Measurements from ENCODE around the gene CHRDL2.

DNA sequence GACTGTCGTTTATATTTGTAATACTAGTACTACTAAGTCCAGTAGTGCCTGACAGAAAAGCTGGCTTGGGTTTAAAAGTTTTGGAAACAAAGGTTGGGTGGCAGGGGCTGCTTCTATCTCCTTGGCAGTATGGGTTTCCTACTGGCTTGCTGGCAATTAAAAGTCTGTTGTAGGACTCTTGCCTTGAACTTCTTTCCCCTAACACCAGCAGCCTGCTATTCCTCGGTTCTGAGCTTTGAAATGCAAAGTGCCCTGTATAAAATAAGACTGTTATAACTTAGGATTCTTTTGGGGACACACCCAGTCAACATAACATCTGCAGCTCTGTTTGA, 18.7 kb upstream of the CHRDL2 start:
- TF ChIP-seq, protein P1, sequence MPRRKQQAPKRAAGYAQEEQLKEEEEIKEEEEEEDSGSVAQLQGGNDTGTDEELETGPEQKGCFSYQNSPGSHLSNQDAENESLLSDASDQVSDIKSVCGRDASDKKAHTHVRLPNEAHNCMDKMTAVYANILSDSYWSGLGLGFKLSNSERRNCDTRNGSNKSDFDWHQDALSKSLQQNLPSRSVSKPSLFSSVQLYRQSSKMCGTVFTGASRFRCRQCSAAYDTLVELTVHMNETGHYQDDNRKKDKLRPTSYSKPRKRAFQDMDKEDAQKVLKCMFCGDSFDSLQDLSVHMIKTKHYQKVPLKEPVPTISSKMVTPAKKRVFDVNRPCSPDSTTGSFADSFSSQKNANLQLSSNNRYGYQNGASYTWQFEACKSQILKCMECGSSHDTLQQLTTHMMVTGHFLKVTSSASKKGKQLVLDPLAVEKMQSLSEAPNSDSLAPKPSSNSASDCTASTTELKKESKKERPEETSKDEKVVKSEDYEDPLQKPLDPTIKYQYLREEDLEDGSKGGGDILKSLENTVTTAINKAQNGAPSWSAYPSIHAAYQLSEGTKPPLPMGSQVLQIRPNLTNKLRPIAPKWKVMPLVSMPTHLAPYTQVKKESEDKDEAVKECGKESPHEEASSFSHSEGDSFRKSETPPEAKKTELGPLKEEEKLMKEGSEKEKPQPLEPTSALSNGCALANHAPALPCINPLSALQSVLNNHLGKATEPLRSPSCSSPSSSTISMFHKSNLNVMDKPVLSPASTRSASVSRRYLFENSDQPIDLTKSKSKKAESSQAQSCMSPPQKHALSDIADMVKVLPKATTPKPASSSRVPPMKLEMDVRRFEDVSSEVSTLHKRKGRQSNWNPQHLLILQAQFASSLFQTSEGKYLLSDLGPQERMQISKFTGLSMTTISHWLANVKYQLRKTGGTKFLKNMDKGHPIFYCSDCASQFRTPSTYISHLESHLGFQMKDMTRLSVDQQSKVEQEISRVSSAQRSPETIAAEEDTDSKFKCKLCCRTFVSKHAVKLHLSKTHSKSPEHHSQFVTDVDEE (CRISPR knock-in tag; IDR thresholded peaks at IDR 0.05): no peak
- TF ChIP-seq ZFP30 (CRISPR knock-in tag; IDR thresholded peaks at IDR 0.05) (no peak), TCF4 (CRISPR knock-in tag; IDR thresholded peaks at IDR 0.05; ENCODE audit: borderline replicate concordance) (no peak), GLIS3 (CRISPR knock-in tag; IDR thresholded peaks at IDR 0.05) (no peak)
- TF ChIP-seq, protein P2, sequence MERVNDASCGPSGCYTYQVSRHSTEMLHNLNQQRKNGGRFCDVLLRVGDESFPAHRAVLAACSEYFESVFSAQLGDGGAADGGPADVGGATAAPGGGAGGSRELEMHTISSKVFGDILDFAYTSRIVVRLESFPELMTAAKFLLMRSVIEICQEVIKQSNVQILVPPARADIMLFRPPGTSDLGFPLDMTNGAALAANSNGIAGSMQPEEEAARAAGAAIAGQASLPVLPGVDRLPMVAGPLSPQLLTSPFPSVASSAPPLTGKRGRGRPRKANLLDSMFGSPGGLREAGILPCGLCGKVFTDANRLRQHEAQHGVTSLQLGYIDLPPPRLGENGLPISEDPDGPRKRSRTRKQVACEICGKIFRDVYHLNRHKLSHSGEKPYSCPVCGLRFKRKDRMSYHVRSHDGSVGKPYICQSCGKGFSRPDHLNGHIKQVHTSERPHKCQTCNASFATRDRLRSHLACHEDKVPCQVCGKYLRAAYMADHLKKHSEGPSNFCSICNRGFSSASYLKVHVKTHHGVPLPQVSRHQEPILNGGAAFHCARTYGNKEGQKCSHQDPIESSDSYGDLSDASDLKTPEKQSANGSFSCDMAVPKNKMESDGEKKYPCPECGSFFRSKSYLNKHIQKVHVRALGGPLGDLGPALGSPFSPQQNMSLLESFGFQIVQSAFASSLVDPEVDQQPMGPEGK (CRISPR knock-in tag; IDR thresholded peaks at IDR 0.05; ENCODE audit: borderline replicate concordance): no peak

Data from SK-N-SH treated with all-trans-retinoic acid at 6 μM for 48 hours (cell line).